OCI-LY1 (cell line): ENCODE data around the gene HMG20B.
"Not testable (repeated sequence)": the region's sequence is repeated elsewhere in the genome, so short reads cannot be mapped to it uniquely, and the experiment has no call there.

Experiments
- EZH2 ChIP-seq: fragments of 200-600 bp; sonication (generic), shearing (Covaris generic); IDR thresholded peaks from 2 replicates; pipeline ENCODE4 v1.8.0; 2017; ENCODE audit warnings: borderline replicate concordance, mixed run types, mild to moderate bottlenecking, antibody characterized with exemption, low read length, moderate library complexity, mixed read lengths
- TF ChIP-seq, protein P1 (sequence below): fragments of 200-600 bp; sonication (generic), shearing (Covaris generic); IDR thresholded peaks from 2 replicates; pipeline ENCODE4 v1.5.1; 2017; ENCODE audit warnings: mild to moderate bottlenecking, antibody characterized with exemption, low read length, moderate library complexity, mixed read lengths

DNA sequence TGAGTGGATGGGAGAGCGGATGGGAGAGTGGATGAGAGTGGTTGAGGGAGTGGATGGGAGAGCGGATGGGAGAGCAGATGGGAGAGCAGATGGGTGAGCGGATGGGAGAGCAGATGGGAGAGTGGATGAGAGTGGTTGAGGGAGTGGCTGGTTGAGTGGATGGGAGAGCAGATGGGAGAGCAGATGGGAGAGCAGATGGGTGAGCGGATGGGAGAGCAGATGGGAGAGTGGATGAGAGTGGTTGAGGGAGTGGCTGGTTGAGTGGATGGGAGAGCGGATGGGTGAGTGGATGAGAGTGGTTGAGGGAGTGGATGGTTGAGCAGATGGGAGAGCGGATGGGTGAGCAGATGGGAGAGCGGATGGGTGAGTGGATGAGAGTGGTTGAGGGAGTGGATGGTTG is 43.4 kb upstream of the HMG20B start:
- TF ChIP-seq, protein P1, sequence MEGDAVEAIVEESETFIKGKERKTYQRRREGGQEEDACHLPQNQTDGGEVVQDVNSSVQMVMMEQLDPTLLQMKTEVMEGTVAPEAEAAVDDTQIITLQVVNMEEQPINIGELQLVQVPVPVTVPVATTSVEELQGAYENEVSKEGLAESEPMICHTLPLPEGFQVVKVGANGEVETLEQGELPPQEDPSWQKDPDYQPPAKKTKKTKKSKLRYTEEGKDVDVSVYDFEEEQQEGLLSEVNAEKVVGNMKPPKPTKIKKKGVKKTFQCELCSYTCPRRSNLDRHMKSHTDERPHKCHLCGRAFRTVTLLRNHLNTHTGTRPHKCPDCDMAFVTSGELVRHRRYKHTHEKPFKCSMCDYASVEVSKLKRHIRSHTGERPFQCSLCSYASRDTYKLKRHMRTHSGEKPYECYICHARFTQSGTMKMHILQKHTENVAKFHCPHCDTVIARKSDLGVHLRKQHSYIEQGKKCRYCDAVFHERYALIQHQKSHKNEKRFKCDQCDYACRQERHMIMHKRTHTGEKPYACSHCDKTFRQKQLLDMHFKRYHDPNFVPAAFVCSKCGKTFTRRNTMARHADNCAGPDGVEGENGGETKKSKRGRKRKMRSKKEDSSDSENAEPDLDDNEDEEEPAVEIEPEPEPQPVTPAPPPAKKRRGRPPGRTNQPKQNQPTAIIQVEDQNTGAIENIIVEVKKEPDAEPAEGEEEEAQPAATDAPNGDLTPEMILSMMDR, result not testable (repeated sequence)
- not testable (repeated sequence) for TF ChIP-seq EZH2
